ENCODE measurements around the gene PRKX. TPM values are rescaled to one million over a fixed set of nuclear protein-coding genes. Genes with fewer than 3 reads are reported as not detected.
"Not testable (repeated sequence)": the region's sequence is repeated elsewhere in the genome, so short reads cannot be mapped to it uniquely, and the experiment has no call there.

PRKX gene
- 46.0 TPM for total RNA-seq

DNA sequence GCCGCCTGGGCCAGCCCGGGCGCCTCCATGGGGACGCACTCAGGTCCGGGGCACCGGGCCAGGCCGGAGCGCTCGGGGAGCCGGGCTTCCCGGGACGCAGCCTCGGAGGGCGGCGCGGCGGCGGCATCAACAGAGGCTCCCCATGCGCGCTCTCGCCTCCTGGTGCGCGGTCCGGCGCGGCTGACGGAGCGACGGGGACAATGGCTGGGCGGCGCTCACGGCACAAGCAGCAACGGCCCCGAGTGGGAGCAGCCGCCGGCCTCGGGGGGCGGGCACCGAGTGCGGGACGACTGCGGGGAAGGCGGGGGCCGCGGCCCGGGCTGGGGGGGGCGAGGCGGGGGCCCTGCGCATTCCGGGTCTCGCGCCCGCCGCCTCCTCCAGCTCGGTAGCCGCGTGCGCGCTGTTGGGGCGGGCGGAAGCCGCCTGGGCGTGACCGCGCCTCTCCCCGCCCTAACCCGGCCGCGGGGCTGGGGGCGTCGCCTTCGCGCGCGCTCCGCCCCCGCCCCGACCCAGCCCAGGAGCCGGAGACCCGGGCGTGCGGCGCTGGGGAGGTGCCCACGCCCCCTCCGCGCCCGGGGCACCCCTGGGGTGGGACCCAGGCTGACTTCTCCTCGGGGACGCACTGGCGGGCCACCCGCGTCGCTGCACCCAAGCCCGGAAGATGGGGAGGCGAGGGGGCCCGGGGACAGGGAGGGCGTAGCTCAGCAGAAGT lies at the start of gene PRKX:
Gene PRKX, minus strand, starts transcription at position 425 of the 712 bp plus-strand sequence. Its CDS starts 396 bp downstream, at position 29.
- peak; percentile 91 for ATAC-seq

DNA sequence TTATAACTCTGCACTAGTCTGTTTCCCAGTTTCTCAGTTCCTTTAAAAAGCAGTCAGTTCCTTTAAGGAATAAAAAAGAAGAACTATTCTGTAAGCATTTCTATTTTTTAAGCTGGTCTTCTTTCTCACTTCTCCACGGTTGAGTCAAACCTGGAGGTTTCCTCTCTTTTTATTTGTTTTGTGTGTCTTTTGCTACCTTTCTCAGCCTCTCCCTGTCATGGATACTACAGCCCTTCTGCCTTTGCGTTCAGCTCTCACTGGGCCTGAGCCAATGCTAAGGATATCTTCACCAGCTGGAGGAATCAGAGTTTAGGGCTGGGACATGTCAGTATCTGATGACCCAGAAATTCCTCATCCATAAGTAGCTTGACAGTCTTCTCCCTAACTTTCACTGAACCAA lies 49.7 kb upstream of the PRKX start:
- ATAC-seq = no peak

DNA sequence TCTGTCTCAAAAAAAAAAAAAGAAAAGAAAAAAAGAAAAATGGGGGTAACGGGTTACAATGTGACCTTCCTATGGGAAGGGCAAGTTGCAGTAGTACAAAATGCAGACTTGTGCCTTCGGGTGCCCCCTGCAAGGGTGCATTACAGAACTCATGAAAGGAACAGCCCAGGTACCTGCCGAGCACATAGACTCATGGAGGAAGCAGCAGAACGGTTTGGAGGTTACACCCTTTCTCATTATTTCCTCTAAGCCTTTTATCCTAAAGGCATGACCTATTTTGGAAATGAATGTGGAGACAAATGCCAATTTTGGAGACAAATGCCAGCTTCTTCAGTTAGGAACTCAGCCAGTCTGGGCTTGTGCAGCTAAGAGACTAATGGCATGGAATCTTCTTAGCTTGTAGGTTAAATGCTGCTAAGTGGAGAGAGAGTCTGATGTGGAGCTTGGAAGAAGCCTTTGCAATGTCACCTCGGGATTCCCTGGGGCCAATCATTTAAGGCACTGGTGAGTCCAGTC lies 44.1 kb upstream of the PRKX start:
- ATAC-seq = peak; percentile 93

DNA sequence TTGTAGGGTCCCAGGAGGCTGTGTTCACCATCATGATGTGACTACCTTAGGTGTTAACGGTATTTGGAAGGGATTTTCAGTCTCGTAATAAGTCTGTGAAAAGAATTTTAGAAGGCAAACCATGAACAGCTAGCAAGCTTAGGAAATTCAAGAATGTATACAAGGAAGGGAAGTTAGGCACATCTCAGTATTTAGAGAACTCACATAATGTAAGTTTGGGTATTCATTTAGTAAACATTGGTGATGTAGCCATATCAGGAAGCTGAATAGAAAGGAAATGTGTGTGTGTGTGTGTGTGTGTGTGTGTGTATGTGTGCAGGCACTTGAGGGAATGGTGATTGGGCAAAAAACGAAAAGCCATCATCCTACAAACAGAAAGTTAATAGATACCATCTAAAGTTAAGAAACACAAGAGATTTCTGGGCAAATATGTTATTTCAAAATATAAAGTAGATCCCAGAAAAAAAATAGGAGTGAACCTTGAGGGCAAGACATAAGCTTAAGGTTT lies 34.7 kb upstream of the PRKX start:
- no peak for ATAC-seq

DNA sequence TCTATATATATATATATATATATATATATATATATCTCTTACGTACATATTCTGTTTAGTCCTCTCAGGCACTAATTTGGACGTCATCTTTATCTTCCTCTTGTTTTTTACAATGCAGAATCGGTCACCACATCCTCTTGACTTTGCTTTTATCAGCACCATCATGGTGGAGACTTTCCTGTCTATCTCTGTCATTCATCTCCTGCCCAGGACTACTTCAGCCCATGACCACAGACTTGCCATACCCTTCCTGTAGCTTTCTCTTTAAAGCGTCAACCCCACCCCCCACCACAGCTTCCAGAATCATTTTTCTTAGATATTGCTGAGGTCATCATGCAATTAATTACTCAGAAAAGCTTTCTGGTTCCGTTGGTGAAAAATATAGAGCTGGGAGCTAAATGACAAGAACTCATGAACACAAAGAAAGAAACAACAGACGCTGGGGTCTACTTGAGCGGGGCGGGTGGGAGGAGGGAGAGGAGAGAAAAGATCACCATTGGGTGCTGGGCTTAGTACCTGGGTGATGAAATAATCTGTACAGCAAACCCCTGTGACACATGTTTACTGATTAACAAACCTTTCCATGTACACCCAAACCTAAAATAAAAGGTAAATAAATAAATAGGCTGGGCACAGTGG lies 30.5 kb upstream of the PRKX start:
- no peak for ATAC-seq

DNA sequence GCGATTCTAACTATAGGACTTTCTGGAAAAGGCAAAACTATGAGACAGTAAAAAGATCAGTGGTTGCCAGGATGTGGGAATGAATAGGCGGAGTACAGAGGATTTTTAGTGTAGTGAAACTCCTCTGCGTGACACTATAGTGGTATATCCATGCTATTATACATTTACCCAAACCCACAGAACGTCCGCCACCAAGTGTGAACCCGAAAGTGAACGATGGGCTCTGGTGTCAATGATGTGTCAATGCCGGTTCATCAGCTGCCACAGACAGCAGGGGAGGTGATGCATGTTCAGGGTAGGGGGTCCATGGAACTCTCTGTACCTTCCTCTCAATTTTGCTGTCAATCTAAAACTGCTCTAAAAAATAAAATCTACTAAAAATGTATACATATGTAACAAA lies 27.5 kb upstream of the PRKX start:
- ATAC-seq = not testable (repeated sequence)

DNA sequence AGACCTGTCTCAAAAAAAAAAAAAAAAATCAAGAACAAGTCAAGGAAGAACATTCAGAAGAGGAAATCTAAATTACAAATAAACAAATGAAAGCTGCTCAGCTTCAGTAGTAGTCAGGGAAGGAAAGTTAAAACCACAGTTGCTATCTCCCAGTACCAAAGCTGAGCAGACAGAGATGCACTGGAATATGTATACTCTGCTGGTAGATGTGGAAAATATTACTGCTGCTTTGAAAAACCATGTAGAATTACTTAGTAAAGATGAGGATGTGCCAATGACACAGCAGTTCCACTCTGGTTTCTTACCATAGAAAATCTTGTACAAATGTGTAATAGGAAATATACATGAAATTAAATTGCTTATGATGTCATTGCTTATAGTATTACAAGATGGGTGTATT lies 25.1 kb upstream of the PRKX start:
- ATAC-seq = no peak

DNA sequence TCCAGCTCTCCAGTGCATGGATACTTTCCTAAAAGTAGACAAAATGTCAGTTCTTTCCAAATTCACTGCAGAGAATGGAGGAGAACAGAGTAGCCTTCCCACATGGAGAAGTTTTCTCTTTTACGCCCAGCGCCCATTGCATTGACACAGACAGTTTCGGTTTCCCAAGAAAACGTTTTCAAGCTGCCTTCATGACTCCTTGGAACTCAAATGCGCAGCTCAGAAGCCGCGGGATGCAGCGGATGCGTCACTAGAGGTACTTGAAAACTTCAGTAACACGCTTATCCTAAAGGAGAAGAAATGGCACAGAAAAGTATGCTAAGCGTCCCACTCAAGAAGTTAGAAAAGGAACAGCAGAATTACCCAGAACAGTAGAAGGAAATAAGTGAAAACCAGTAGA lies 23.1 kb upstream of the PRKX start:
- not testable (repeated sequence) for ATAC-seq

DNA sequence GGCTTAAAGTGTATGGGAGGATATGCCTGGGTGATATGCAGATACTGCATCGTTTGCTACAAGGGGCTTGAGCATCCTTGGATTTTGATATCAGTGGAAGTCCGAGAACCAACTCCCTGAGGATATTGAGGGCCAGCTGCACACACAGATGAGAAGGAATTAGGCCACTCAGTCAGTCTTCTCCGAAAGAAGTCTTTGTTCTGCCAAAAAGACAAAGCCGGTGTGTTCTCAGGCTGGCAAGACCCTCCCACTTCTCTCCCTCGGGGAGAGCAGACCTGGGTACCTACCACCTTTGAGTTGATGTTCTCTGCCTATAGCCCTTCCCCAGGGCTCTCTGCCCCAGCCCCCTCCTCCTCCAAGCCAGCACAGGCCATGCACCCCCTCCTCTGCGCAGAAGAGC lies 22.4 kb upstream of the PRKX start:
- not testable (repeated sequence) for ATAC-seq

DNA sequence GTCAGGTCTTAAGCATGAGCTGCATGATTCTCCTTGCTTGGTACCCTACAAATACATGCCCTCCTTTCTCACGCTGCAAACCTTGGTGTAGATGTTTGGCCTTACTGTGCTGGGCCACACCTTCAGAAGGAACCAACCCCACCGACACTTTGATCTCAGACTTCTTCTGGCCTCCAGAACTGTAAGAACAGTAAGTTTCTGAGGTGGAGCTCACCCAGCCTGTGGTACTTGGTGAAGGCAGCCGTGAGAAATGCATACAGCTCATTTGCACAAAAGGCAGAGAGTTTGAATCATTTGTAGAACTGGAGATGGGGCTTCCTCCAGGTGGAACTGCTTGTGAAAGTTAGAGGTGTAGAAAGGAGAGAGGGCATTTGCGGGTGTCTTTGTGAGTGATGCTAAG lies 21.0 kb upstream of the PRKX start:
- ATAC-seq = not testable (repeated sequence)

DNA sequence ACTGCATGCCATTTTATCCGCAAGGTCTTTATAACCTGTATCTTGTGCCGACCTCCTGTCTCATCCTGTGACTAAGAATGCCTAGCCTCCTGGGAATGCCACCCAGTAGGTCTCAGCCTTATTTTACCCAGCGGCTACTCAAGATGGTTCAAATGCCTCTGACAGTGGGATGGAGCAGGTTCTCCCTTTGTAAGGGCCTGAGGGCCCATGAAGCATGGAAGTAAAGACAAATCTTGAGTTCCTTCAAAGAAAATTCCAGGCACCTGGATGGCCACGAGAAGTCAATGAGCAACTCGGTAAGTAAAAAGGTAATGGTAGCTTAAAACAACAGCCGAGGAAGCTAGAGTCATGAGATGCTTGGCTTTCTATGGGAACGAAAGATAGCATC lies 19.6 kb upstream of the PRKX start:
- ATAC-seq = no peak

DNA sequence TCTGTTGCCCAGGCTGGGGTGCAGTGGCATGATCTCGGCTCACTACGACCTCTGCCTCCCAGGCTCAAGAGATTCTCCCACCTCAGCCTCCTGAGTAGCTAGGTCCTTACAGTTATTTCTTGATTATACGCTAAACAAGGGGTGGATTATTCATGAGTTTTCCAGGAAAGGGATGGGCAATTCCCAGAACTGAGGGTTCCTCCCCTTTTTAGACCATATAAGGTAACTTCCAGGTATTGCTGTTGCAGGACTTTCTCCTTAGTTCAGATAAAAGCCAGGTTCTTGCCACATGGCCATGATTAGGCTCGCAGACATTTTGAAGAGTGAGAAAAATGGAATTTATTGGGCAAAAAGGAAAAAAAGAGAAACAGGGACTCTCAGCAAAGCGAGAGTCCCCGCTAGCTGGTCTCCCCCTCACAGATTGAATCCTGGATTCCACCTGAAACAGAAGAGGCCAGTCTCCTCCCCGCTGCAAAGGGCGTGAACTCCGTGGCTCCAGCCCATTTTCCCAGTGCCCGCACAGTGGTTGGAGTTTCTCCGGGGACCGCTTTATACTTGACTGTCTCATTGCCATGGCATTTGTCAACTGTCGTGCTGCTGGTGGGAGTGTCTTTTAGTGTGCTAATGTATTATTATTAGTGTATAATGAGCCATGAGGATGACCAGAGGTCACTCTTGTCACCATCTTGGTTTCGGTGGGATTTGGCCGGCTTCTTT lies 19.0 kb upstream of the PRKX start:
- not testable (repeated sequence) for ATAC-seq

DNA sequence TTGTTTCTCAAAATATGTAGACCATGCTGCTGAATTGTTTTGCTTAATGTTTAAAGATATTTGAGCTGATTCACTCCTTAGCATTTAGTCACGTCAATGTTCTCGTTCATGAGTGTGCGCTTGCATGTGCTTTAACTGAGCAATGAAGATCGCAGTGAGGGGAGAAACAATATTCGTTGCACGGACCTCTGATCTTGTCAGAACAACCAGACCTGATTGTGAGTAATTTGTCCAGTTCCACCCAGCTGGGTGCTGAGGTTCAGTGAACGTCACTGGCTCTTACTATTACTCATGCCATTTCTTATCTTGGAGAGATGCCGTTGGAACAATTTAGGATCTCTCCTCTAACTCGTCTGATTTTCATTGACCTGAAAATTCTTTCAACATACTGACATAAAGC lies 15.0 kb upstream of the PRKX start:
- ATAC-seq = peak; percentile 58

DNA sequence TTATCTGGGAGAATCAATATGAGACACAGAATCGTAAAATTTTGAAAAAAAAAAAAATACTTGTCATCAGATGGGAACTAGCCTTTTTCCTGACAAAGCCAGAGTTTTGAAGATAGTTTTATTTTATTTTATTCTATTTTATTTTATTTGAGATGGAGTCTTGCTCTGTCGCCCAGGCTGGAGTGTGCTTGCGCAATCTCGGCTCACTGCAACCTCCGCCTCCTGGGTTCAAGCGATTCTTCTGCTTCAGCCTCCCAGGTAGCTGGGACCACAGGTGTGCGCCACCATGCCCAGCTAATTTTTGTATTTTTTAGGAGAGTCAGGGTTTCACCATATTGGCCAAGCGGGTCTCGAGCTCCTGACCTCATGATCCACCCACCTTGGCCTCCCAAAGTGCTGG lies 10.0 kb upstream of the PRKX start:
- not testable (repeated sequence) for ATAC-seq

DNA sequence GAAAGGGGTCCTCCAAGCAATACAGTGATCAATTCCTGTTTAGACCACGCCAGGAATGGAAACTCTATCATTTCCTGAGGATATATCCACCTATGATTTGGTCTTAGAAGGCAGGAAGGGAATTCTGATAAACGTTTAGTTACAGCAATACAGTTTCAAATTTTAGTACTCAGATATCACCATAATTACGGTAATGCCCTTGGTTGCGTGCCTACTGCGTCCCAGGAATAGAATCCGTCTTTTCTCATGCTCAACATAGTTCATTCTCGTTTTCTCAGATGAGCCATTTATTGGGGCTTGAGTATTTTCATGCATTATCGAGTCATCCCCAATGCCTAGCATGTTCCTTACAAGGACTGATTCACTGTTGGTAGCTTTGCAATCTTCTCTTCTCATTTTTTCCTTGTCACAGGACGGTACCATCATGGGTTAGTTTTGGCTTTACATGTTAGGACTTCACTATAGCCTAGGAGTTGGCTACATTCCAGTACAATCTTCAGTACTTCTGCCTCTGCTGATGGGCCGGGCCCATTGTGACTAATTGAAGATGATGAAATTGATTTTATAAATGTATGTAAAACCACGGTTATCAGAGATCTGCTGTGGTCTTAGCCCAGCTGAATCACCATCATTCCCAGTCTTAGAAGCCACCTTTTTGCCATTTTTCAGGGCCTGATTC lies 4.4 kb upstream of the PRKX start:
- peak; percentile 69 for ATAC-seq

DNA sequence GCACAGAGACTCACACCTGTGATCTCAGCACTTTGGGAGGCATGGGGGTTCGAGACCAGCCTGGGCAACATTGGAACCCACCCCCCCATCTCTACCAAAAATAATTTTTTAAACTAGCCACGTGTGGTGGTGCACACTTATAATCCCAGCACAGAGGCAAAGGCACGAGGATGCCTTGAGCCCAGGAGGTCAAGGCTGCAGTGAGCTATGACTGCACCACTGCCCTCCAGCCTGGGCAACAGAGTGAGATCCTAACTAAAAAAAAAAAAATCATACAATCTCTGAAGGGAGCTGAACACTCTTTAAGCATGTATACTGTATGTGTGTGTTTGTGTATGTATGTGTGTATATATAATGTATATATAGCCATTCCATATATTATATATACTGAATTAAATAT lies 2.5 kb upstream of the PRKX start:
- no peak for ATAC-seq

DNA sequence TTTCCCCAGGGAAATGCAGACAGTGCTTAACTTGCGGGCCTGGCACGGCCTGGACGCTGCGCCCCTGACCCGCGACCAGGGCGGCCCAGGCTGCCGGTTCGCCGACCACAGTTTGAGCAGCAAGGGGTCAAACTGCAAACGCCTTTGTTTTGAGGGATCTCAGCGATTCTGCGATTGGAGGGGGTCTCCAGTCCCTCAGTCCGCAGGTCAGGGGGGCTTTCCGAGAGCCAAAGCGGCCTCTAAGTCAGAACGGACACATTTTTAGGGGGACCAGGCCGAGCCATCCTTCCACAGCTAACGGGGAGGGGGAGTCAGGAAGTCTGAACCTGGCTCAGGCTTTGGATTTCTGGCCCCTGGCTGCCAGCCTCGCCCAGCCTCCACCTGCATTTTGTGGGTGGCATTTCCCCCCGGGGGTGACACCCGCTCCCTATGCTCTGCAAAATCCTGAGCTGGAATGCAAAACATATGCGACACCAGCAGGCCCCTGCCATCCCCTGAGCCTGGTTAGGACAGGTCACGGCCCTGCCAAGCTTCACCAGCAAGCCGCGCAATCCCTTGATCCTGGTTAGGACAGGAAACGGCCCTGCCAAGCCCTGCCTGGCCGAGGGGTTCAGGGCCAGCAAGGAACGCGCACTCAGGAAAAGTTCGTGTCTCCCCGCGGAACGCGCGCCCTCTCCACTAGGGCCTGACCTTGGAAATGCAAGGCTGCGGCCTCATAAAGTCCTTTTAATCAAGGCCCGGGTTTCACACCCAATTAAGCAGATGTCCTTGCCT lies 1.4 kb upstream of the PRKX start:
- not testable (repeated sequence) for ATAC-seq

DNA sequence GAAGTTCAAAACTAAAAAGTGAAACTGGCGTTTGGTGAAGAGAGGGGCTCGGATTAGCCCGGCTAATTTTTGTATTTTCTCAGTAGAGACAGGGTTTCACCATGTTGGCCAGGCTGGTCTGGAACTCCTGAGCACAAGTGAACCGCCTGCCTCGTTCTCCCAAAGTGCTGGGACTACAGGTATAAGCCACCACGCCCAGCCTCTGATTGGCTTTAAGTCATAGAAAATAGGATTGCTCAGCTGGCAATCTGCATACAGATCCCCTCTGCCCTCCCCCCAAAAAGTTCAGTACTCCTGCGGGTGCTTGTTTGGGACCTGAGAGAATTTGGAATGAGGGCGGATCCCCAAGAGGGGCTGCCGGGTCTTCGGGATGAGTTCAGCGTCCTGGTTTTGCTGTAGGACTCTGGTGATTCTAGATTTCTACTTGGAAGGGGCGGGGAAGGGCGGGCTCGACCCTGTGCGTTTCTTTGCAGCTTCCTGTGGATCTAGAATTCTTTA lies 537 bp upstream of the PRKX start:
- ATAC-seq = peak; percentile 33

DNA sequence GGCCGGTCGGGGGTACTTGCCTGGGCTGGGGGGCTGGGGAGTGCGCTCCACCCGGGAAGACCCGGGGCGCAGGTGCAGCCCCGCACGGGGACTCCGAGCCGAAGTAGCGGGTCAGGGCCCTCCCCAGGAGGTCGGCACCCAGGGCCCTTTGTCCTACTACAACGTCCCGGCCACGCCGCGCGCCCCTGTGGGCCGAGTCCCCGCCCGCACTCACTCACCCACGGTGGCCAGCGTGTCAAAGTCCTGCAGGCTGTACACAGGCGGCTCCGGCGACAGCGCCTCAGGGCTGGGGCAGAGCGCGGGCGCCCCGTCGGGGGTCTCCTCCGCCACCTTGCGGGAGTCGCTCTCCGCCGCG lies 602 bp downstream of the PRKX start:
- peak; percentile 30 for ATAC-seq

DNA sequence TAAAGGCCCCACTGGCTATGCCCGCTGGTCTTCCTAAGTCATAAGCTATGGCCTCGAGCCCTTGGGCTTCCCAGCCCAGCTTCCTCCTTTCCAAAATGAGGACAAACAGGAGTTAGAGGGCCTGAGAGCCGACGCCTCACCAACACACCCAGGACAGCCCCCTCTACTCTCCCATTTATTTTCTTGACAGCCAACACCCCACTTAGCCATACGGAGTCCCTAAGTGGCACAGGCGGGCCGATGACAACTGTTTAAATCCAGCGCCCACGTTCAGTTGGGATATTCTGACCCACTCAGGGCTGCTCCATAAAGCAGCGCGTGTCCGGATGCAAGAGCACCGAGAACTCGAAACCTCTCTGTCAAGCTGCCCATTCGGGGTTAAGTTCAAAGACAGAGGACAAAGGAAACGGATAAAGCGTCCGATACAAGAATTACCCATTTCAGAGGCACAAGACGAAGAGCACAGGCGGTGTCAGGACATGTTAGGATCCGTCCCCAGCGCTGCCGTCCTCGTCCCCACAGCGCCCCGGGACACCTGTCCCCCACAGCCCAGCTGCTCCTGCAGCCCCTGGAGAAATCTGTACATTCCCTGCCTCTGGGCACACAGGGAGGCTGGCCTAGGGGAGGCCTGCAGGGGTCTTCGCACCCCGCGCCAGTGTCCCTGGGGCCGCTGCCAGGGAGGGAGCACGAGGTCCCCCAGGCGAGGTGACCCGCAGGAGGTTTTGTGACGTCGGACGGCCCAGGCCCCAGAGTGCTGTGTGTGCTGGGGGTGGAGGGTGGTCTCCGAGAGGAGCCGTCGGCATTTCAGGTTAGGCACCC lies 1.2 kb downstream of the PRKX start:
- ATAC-seq = peak; percentile 2
